MM.1S (cell line): ENCODE results near the gene ZRANB2.
A peak's percentile ranks its signal among the peaks of the same experiment; 100 is the strongest.

ENCODE experiments used
- DNase-seq: peaks from one replicate; pipeline ENCODE4 v3.0.0-alpha.2; 2015
- H2AFZ ChIP-seq: fragments of 300-600 bp; sonication (generic); 2 replicates; pipeline ENCODE4 v1.6.0; 2016; ENCODE audit warnings: antibody characterized with exemption, low read length
- H3F3A ChIP-seq: fragments of 300-600 bp; sonication (generic); 2 replicates; pipeline ENCODE4 v1.6.1; 2016; ENCODE audit warnings: mild to moderate bottlenecking, antibody characterized with exemption, low read length, moderate library complexity, mixed read lengths; ENCODE audit not compliant: insufficient read depth
- H3K27ac ChIP-seq: fragments of 300-600 bp; sonication (generic); 2 replicates; pipeline ENCODE4 v1.5.1; 2016; ENCODE audit warnings: mild to moderate bottlenecking, low read length
- H3K27me3 ChIP-seq: fragments of 300-600 bp; sonication (generic); replicated peaks from 2 replicates; pipeline ENCODE4 v1.6.0; 2016; ENCODE audit warnings: low read length; ENCODE audit not compliant: insufficient read depth
- H3K36me3 ChIP-seq: fragments of 300-600 bp; sonication (generic); replicated peaks from 2 replicates; pipeline ENCODE4 v1.6.1; 2016; ENCODE audit warnings: mild to moderate bottlenecking, low read length, mixed read lengths; ENCODE audit not compliant: insufficient read depth
- H3K4me1 ChIP-seq: fragments of 300-600 bp; sonication (generic); 2 replicates; pipeline ENCODE4 v1.6.1; 2016; ENCODE audit warnings: low read length, mixed read lengths
- H3K4me2 ChIP-seq: fragments of 300-600 bp; sonication (generic); 2 replicates; pipeline ENCODE4 v1.6.0; 2016; ENCODE audit warnings: low read depth, low read length
- H3K4me3 ChIP-seq: fragments of 300-600 bp; sonication (generic); 2 replicates; pipeline ENCODE4 v1.5.1; 2016; ENCODE audit warnings: low read length, mixed read lengths
- H3K79me2 ChIP-seq: fragments of 300-600 bp; sonication (generic); 2 replicates; pipeline ENCODE4 v1.6.1; 2016; ENCODE audit warnings: mixed run types, low read length, mixed read lengths
- H3K9ac ChIP-seq: fragments of 300-600 bp; sonication (generic); 2 replicates; pipeline ENCODE4 v1.6.1; 2016; ENCODE audit warnings: low read length, mixed read lengths
- H3K9me2 ChIP-seq: fragments of 300-600 bp; sonication (generic); replicated peaks from 2 replicates; pipeline ENCODE4 v1.6.1; 2016; ENCODE audit warnings: mild to moderate bottlenecking, low read length, mixed read lengths; ENCODE audit not compliant: insufficient read depth
- H3K9me3 ChIP-seq: fragments of 300-600 bp; sonication (generic); replicated peaks from 2 replicates; pipeline ENCODE4 v1.6.1; 2016; ENCODE audit warnings: mild to moderate bottlenecking, low read length, mixed read lengths; ENCODE audit not compliant: insufficient read depth
- H4K20me1 ChIP-seq: fragments of 300-600 bp; sonication (generic); 2 replicates; pipeline ENCODE4 v1.6.1; 2016; ENCODE audit warnings: mild to moderate bottlenecking, low read length, moderate library complexity, mixed read lengths; ENCODE audit not compliant: insufficient read depth
- CTCF ChIP-seq: fragments of 300-600 bp; sonication (generic); IDR thresholded peaks from 2 replicates; pipeline ENCODE4 v1.5.1; 2016; ENCODE audit warnings: antibody characterized with exemption, low read length, mixed read lengths
- EZH2 ChIP-seq: fragments of 300-600 bp; sonication (generic); optimal IDR thresholded peaks from 2 replicates; pipeline ENCODE3; 2017; ENCODE audit warnings: low read depth, mild to moderate bottlenecking, antibody characterized with exemption, low read length, mixed read lengths
- EZH2phosphoT487 ChIP-seq: fragments of 300-600 bp; sonication (generic); IDR thresholded peaks from 2 replicates; pipeline ENCODE4 v1.6.1; 2018; ENCODE audit warnings: antibody characterized with exemption, low read length

The ZRANB2 gene

GRCh38 chr1:71049951-71050598 lies 30.8 kb downstream of the ZRANB2 start:
- TF ChIP-seq CTCF (peak; percentile 77), EZH2 (no peak)
- H3K27me3 ChIP-seq, result no peaks in the 10 kb centered on the region; the same call in 1 of the 2 replicates

GRCh38 chr1:71047635-71048607 lies 32.9 kb downstream of the ZRANB2 start, which contains the start of gene PTGER3:
Gene PTGER3, minus strand, starts transcription at chr1:71047816. Its CDS starts 239 bp downstream, at chr1:71047577.
- H4K20me1 ChIP-seq, result no peaks in the 10 kb centered on the region
- no peak for TF ChIP-seq EZH2
- peak within 1 kb of the TSS; percentile 47; the same call in 1 of the 2 replicates for H3K4me2 ChIP-seq
- H3K4me1 ChIP-seq, result no peaks in the 10 kb centered on the region
- no peak within 1 kb of the TSS for H3K9ac ChIP-seq
- no peaks in the 10 kb centered on the region for H3K36me3 ChIP-seq
- no peaks in the 10 kb centered on the region for H3K79me2 ChIP-seq
- no peaks in the 10 kb centered on the region for H3K9me3 ChIP-seq
- no peaks in the 10 kb centered on the region; the same call in 1 of the 2 replicates for H3K27me3 ChIP-seq
- H3K9me2 ChIP-seq, result no peaks in the 10 kb centered on the region
- H3F3A ChIP-seq, result no peaks in the 10 kb centered on the region
- no peak for DNase-seq
- H3K4me3 ChIP-seq, result peak within 1 kb of the TSS; percentile 8; the same call in 1 of the 2 replicates
- no peak within 1 kb of the TSS for H3K27ac ChIP-seq
- H2AFZ ChIP-seq, result no peak within 1 kb of the TSS

More at GRCh38 chr1:71049951-71050598, 30.8 kb downstream of the ZRANB2 start:
- Histone ChIP-seq H3K27ac (no peak overlapping the region), H4K20me1 (no peaks in the 10 kb centered on the region), H3K4me1 (no peaks in the 10 kb centered on the region), H3K4me2 (no peak overlapping the region), H3K9ac (no peak overlapping the region), H3K9me3 (no peaks in the 10 kb centered on the region), H3K4me3 (no peak overlapping the region), H2AFZ (no peak overlapping the region), H3K36me3 (no peaks in the 10 kb centered on the region), H3K9me2 (no peaks in the 10 kb centered on the region), H3K79me2 (no peaks in the 10 kb centered on the region), H3F3A (no peaks in the 10 kb centered on the region)
- DNase-seq, result peak; percentile 52

- no peak overlapping the region for H3K4me2 ChIP-seq
- peak overlapping the region; percentile 8; the same call in 1 of the 2 replicates for H3K4me3 ChIP-seq
These were observed 33.8 kb downstream of the ZRANB2 start for GRCh38 chr1:71046891-71047634.

More at GRCh38 chr1:71046891-71047634, 33.8 kb downstream of the ZRANB2 start:
- TF ChIP-seq EZH2 (no peak), EZH2phosphoT487 (no peak), CTCF (no peak)
- H3K9me2 ChIP-seq, result no peaks in the 10 kb centered on the region
- no peak for DNase-seq
- H3F3A ChIP-seq, result no peaks in the 10 kb centered on the region
- no peak overlapping the region for H3K9ac ChIP-seq
- no peaks in the 10 kb centered on the region; the same call in 1 of the 2 replicates for H3K27me3 ChIP-seq
- H3K4me1 ChIP-seq, result no peaks in the 10 kb centered on the region
- no peaks in the 10 kb centered on the region for H3K36me3 ChIP-seq
- no peaks in the 10 kb centered on the region for H3K9me3 ChIP-seq
- no peak overlapping the region for H3K27ac ChIP-seq
- no peaks in the 10 kb centered on the region for H4K20me1 ChIP-seq
- H2AFZ ChIP-seq, result no peak overlapping the region
- no peaks in the 10 kb centered on the region for H3K79me2 ChIP-seq
